ENCODE data around the gene CPSF3.

CPSF3 gene

GRCh38 chr2:9439536-9439935 is 16.1 kb downstream of the CPSF3 start:
- TF ChIP-seq JUND (IDR thresholded peaks at IDR 0.05; ENCODE audit: low read depth): no peak
- no peak for DNase-seq (ENCODE audit: low read depth in 1 of 2, low spot score in 1 of 2)
- in situ Hi-C loops (cut with HindIII; ENCODE audit: low pct_unique_long_range_greater_than_20kb, low sequenced_read_pairs): no loop called here

GRCh38 chr2:9440058-9440727 is 16.7 kb downstream of the CPSF3 start:
- no peak for TF ChIP-seq JUND (IDR thresholded peaks at IDR 0.05; ENCODE audit: low read depth)
- in situ Hi-C loops (cut with HindIII; ENCODE audit: low pct_unique_long_range_greater_than_20kb, low sequenced_read_pairs): no loop called here
- DNase-seq (ENCODE audit: low read depth in 1 of 2, low spot score in 1 of 2): no peak

- in situ Hi-C loops (cut with HindIII; ENCODE audit: low pct_unique_long_range_greater_than_20kb, low sequenced_read_pairs): no loop called here
- TF ChIP-seq JUND (IDR thresholded peaks at IDR 0.05; ENCODE audit: low read depth): no peak
- DNase-seq (ENCODE audit: low read depth in 1 of 2, low spot score in 1 of 2): no peak
Observed at GRCh38 chr2:9441556-9441955, 18.1 kb downstream of the CPSF3 start.

GRCh38 chr2:9443526-9443925 is 20.1 kb downstream of the CPSF3 start:
- no peak for DNase-seq (ENCODE audit: low read depth in 1 of 2, low spot score in 1 of 2)
- in situ Hi-C loops (cut with HindIII; ENCODE audit: low pct_unique_long_range_greater_than_20kb, low sequenced_read_pairs): no loop called here
- TF ChIP-seq JUND (IDR thresholded peaks at IDR 0.05; ENCODE audit: low read depth): no peak

GRCh38 chr2:9445089-9445488 is 21.6 kb downstream of the CPSF3 start:
- no peak for DNase-seq (ENCODE audit: low read depth in 1 of 2, low spot score in 1 of 2)
- TF ChIP-seq JUND (IDR thresholded peaks at IDR 0.05; ENCODE audit: low read depth): no peak
- in situ Hi-C loops (cut with HindIII; ENCODE audit: low pct_unique_long_range_greater_than_20kb, low sequenced_read_pairs): no loop called here

- no peak for TF ChIP-seq JUND (IDR thresholded peaks at IDR 0.05; ENCODE audit: low read depth)
- in situ Hi-C loops (cut with HindIII; ENCODE audit: low pct_unique_long_range_greater_than_20kb, low sequenced_read_pairs): no loop called here
- no peak for DNase-seq (ENCODE audit: low read depth in 1 of 2, low spot score in 1 of 2)
Observed at GRCh38 chr2:9451231-9451630, 27.8 kb downstream of the CPSF3 start.

- no peak for DNase-seq (ENCODE audit: low read depth in 1 of 2, low spot score in 1 of 2)
- no peak for TF ChIP-seq JUND (IDR thresholded peaks at IDR 0.05; ENCODE audit: low read depth)
- in situ Hi-C loops (cut with HindIII; ENCODE audit: low pct_unique_long_range_greater_than_20kb, low sequenced_read_pairs): no loop called here
Observed at GRCh38 chr2:9460441-9461017, 37.1 kb downstream of the CPSF3 start.

- in situ Hi-C loops (cut with HindIII; ENCODE audit: low pct_unique_long_range_greater_than_20kb, low sequenced_read_pairs): no loop called here
- no peak for DNase-seq (ENCODE audit: low read depth in 1 of 2, low spot score in 1 of 2)
- no peak for TF ChIP-seq JUND (IDR thresholded peaks at IDR 0.05; ENCODE audit: low read depth)
Observed at GRCh38 chr2:9461079-9461478, 37.6 kb downstream of the CPSF3 start.

GRCh38 chr2:9462313-9462712 is 38.9 kb downstream of the CPSF3 start:
- DNase-seq (ENCODE audit: low read depth in 1 of 2, low spot score in 1 of 2): no peak
- TF ChIP-seq JUND (IDR thresholded peaks at IDR 0.05; ENCODE audit: low read depth): no peak
- in situ Hi-C loops (cut with HindIII; ENCODE audit: low pct_unique_long_range_greater_than_20kb, low sequenced_read_pairs): no loop called here

GRCh38 chr2:9462886-9463697 is 39.6 kb downstream of the CPSF3 start:
- in situ Hi-C loops (cut with HindIII; ENCODE audit: low pct_unique_long_range_greater_than_20kb, low sequenced_read_pairs): no loop called here
- no peak for DNase-seq (ENCODE audit: low read depth in 1 of 2, low spot score in 1 of 2)
- TF ChIP-seq JUND (IDR thresholded peaks at IDR 0.05; ENCODE audit: low read depth): no peak

GRCh38 chr2:9463698-9464034 is 40.2 kb downstream of the CPSF3 start:
- in situ Hi-C loops (cut with HindIII; ENCODE audit: low pct_unique_long_range_greater_than_20kb, low sequenced_read_pairs): no loop called here
- no peak for DNase-seq (ENCODE audit: low read depth in 1 of 2, low spot score in 1 of 2)

GRCh38 chr2:9465170-9465569 is 41.7 kb downstream of the CPSF3 start:
- DNase-seq (ENCODE audit: low read depth in 1 of 2, low spot score in 1 of 2): no peak
- TF ChIP-seq JUND (IDR thresholded peaks at IDR 0.05; ENCODE audit: low read depth): no peak
- in situ Hi-C loops (cut with HindIII; ENCODE audit: low pct_unique_long_range_greater_than_20kb, low sequenced_read_pairs): no loop called here

More at GRCh38 chr2:9463698-9464034, 40.2 kb downstream of the CPSF3 start:
- TF ChIP-seq JUND (IDR thresholded peaks at IDR 0.05; ENCODE audit: low read depth): no peak

- TF ChIP-seq JUND (IDR thresholded peaks at IDR 0.05; ENCODE audit: low read depth): no peak
- DNase-seq (ENCODE audit: low read depth in 1 of 2, low spot score in 1 of 2): no peak
- in situ Hi-C loops (cut with HindIII; ENCODE audit: low pct_unique_long_range_greater_than_20kb, low sequenced_read_pairs): no loop called here
Observed at GRCh38 chr2:9466147-9466683, 42.8 kb downstream of the CPSF3 start.

Data from T47D (cell line).